GM12865 (cell line): Measurements from ENCODE around the gene MAVS.
"Not testable (repeated sequence)": the region's sequence is repeated elsewhere in the genome, so short reads cannot be mapped to it uniquely, and the experiment has no call there.

ENCODE experiments used
- DNase-seq: peaks from one replicate; pipeline ENCODE4 v3.0.0; 2010; ENCODE audit warnings: low read depth
- H3K4me3 ChIP-seq: 2 replicates; pipeline ENCODE4 v1.5.1; 2011; ENCODE audit warnings: mild to moderate bottlenecking, low read depth, low read length, control low read depth
- TF ChIP-seq, protein P1 (sequence below): IDR thresholded peaks from 2 replicates; pipeline ENCODE4 v1.5.1; 2011; ENCODE audit warnings: low read length, control low read depth, low read depth, inconsistent platforms; ENCODE audit not compliant: insufficient read depth; ENCODE audit errors: missing control alignments

Gene MAVS

DNA sequence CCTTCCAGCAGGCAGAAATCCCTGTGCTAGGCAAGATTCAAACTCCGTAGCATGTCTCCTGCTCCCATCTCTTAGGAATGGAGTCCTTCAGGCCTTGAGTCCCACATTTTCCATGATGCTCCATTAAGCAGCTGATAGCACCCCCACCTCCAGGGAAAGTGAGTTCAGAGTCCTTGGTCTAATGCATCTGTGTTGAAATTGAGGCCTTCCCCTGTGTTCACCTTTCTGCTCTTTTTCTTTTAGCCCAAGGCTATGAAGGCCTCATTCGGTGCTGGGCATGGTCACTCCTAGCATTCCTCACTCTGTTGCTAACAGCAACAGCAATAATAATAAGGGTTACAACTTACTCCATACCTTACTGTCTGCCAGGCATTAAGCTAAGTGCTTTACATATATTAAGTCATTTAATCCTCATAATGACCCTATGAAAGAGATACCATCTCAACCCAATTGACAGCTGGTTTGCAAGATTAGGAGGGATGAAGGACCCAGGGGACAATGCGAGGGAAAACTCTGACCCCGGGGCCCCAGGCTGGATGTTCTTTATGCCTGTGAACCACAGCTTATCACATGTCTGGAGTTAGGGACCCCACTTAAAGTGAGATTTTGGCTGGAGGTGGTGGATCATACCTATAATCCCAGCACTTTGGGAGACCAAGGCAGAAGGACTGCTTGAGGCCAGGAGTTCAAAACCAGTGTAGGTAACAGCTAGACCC is 25.1 kb downstream of the MAVS start:
- TF ChIP-seq, protein P1, sequence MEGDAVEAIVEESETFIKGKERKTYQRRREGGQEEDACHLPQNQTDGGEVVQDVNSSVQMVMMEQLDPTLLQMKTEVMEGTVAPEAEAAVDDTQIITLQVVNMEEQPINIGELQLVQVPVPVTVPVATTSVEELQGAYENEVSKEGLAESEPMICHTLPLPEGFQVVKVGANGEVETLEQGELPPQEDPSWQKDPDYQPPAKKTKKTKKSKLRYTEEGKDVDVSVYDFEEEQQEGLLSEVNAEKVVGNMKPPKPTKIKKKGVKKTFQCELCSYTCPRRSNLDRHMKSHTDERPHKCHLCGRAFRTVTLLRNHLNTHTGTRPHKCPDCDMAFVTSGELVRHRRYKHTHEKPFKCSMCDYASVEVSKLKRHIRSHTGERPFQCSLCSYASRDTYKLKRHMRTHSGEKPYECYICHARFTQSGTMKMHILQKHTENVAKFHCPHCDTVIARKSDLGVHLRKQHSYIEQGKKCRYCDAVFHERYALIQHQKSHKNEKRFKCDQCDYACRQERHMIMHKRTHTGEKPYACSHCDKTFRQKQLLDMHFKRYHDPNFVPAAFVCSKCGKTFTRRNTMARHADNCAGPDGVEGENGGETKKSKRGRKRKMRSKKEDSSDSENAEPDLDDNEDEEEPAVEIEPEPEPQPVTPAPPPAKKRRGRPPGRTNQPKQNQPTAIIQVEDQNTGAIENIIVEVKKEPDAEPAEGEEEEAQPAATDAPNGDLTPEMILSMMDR: no peak

DNA sequence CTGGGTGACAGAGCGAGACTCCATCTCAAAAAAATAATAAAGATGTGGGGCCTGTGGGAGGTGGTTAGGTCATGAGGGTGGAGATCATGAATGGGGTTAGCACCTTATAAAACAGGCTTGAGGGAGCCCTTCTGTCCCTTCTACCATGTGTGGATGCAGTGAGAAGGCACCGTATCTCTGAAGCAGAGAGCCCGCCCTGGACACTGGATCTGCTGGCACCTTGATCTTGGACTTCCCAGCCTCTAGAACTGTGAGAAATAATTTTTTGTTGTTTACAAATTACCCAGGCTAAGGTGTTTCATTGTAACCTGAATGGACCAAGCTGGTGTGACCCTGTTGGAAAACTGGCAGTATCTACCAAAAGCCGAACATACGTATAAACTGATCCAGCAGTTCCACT is 26.9 kb downstream of the MAVS start:
- no peak for DNase-seq
- H3K4me3 ChIP-seq: no peak overlapping the region
- TF ChIP-seq, protein P1: no peak

More for the DNA sequence above, 25.1 kb downstream of the MAVS start:
- no peak overlapping the region for H3K4me3 ChIP-seq
- DNase-seq: no peak

DNA sequence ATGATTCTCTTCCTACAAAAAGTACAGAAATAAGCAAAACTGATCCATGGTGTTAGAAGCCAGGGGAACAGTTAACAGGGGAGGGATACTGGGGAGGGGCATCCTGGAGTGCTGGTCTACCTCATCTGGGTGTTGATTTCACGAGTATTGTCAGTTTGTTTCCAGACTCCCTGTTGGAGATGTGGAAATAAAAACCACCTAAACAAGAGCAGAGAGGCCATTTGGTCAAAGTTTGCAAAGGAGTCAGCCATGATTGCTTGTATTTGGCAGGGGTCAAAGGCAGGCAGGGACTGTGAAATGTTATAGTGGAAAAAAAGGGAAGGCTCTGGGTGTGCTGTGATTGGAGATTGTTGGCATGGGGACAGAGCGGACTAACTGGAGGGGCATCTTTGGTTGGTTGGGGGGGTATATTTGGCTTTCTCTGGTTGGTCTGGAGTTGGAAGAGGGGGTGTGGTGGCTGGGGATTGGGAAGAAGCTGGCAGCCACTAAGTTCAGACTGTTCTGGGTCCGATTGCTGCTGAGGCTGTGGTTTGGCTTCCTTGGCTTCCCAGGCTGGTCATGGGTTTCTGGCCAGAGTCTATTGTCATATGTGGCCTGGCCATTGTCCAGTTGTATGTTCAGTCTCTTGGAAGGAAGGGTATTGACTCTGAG is 27.7 kb downstream of the MAVS start:
- no peak for DNase-seq
- TF ChIP-seq, protein P1: no peak
- no peak overlapping the region for H3K4me3 ChIP-seq

DNA sequence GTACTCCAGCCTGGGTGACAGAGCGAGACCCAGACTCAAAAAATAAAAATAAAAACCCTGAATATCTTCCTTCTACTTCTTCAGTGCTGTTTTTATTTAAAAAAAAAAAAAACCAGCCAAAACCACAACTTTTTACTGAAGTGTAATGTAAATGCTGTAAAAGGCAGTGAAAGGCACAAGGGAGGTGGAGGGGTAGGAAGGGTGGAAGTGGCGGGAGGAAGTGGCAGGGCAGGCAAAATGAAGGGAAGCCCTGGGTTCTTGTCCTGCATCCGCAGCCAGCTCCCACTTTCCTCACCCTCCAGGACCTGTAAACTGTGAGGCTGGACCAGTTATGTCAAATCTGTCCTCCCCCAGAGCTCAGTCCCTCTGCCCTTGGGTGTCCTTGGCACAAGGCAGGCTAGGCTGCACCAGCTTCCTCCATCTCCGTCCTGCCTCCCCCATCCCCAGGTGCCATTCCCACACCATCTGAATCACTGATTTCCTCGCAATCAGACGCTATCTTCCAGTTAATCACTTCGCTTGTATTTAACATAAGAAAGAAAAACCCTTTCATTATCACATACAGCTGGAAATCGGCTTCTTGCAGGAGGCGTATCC is 28.8 kb downstream of the MAVS start:
- H3K4me3 ChIP-seq: no peak overlapping the region
- no peak for DNase-seq
- TF ChIP-seq, protein P1: no peak

DNA sequence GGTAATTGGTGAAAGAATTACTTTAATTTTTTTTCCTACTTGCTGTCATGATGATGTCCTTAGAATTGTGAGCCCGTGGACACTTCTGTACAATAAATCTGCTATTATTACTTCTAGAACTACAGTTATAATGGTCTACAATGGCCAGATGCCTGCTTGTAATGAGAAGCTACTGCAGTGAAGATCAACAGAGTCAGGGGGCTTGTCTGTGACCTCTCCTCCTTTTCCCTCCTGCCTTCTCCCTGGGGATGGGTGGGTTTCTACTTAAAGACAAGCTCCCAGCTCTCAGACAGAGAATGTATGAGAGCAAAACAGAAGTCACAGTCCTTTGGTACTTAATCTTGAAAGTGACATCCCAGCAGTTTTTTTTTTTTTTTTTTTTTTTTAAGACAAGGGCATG is 29.4 kb downstream of the MAVS start:
- TF ChIP-seq, protein P1: no peak
- DNase-seq: no peak
- no peak overlapping the region for H3K4me3 ChIP-seq

DNA sequence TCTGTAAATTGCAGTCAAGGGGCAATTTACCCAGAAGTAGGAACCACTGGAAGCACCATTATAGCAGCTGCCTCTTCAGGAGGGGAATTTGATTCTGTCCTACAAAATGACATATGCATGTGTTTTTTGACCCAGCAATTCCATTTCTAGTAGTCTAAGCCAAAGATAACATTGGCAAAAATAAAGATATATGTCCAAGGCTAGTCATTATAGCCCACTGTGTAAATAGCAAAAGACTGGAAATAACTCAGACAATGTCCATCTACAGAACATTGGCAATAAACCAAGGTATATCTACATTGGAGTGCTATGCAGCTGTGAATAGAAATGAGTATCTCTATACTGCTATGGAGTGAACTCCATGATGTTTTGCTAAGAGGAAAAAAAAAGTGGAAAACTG is 30.0 kb downstream of the MAVS start:
- H3K4me3 ChIP-seq: no peak overlapping the region
- TF ChIP-seq, protein P1: no peak
- no peak for DNase-seq

DNA sequence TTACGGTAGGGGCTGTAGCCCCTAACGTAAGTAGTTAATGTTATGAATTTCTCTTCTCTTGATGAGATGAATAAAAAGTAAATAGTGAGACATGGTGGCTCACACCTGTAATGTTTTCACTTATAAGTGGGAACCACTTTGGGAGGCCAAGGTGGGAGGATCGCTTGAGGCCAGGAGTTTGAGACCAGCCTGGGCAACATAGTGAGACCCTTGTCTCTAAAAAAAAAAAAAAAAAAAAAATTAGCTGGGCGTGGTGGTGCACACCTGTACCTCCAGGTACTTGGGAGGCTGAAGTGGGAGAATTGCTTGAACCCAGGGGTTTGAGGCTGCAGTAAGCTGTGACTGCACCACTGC is 32.3 kb downstream of the MAVS start:
- H3K4me3 ChIP-seq, DNase-seq: not testable (repeated sequence)
